HEK293 (cell line): ENCODE results near the gene CABP5.

Source experiments
- CTCF ChIA-PET: fragments of 350-600 bp; formaldehyde crosslinking; extraction: SDS; loops from one replicate; lab custom pipeline; 2021; ENCODE audit warnings: antibody characterized with exemption; lab: Yijun Ruan, JAX
- POLR2A ChIA-PET: fragments of 300-600 bp; formaldehyde crosslinking; extraction: SDS; loops from one replicate; lab custom pipeline; 2020; ENCODE audit warnings: antibody characterized with exemption, inconsistent platforms; lab: Yijun Ruan, JAX
- H3K27ac ChIP-seq: fragments of 200-500 bp; sonication (Bioruptor generic); 2 replicates; pipeline ENCODE4 v1.5.1; 2014; ENCODE audit warnings: low read depth, low read length, control low read depth, inconsistent platforms; ENCODE audit errors: extremely low read depth
- H3K36me3 ChIP-seq, 2 experiments: fragments of 200-500 bp in 1 of 2; sonication (Bioruptor generic) in 1 of 2; 1 replicate in 1 of 2; 2 replicates in 1 of 2; pipeline ENCODE4 v1.5.1; 2014 to 2017; ENCODE audit warnings: inconsistent platforms in 2 of 2, low read length in 2 of 2; ENCODE audit not compliant: control insufficient read depth in 2 of 2, insufficient read depth in 1 of 2
- H3K4me1 ChIP-seq: fragments of 200-500 bp; sonication (Bioruptor generic); 2 replicates; pipeline ENCODE4 v1.5.1; 2014; ENCODE audit warnings: mild to moderate bottlenecking, low read length, inconsistent platforms; ENCODE audit not compliant: control insufficient read depth, insufficient read depth
- H3K4me3 ChIP-seq: 2 replicates; pipeline ENCODE4 v1.5.1; 2011; ENCODE audit warnings: low read depth, mild to moderate bottlenecking, control low read depth, low read length, moderate library complexity
- H3K9me3 ChIP-seq: fragments of 200-500 bp; sonication (Bioruptor generic); 2 replicates; pipeline ENCODE4 v1.5.1; 2014; ENCODE audit warnings: low read depth, low read length, inconsistent platforms; ENCODE audit not compliant: control insufficient read depth, insufficient read depth
- FEZF1 ChIP-seq: fragments of 450-650 bp; formaldehyde crosslinking; IDR thresholded peaks from 2 replicates; pipeline ENCODE4 v1.5.1; 2016; ENCODE audit warnings: missing biosample characterization, missing genetic modification characterization
- HOXD13 ChIP-seq: sonication (generic); formaldehyde crosslinking; IDR thresholded peaks from 2 replicates; pipeline ENCODE4 v1.8.0; 2022; ENCODE audit warnings: missing genetic modification reagents, borderline replicate concordance
- KLF8 ChIP-seq: fragments of 450-650 bp; formaldehyde crosslinking; IDR thresholded peaks from 2 replicates; pipeline ENCODE4 v1.5.1; 2016; ENCODE audit warnings: missing biosample characterization, missing genetic modification characterization
- OSR2 ChIP-seq: fragments of 450-650 bp; formaldehyde crosslinking; IDR thresholded peaks from 2 replicates; pipeline ENCODE4 v1.5.1; 2016; ENCODE audit warnings: missing biosample characterization, missing genetic modification characterization
- PRDM1 ChIP-seq: fragments of 450-650 bp; formaldehyde crosslinking; IDR thresholded peaks from 2 replicates; pipeline ENCODE4; 2016; ENCODE audit warnings: missing biosample characterization, missing genetic modification characterization
- REPIN1 ChIP-seq: fragments of 450-650 bp; formaldehyde crosslinking; IDR thresholded peaks from 2 replicates; pipeline ENCODE4 v1.5.1; 2017; ENCODE audit warnings: missing biosample characterization, missing genetic modification characterization, low read depth
- SP7 ChIP-seq: fragments of 450-650 bp; formaldehyde crosslinking; IDR thresholded peaks from 2 replicates; pipeline ENCODE4 v1.5.1; 2016; ENCODE audit warnings: missing biosample characterization, missing genetic modification characterization
- TRIM28 ChIP-seq: IDR thresholded peaks from 2 replicates; pipeline ENCODE4 v1.6.1; 2011; ENCODE audit warnings: low read length, control low read depth, borderline replicate concordance
- ZBTB17 ChIP-seq: fragments of 450-650 bp; formaldehyde crosslinking; IDR thresholded peaks from 2 replicates; pipeline ENCODE4 v1.5.1; 2016; ENCODE audit warnings: missing biosample characterization, missing genetic modification characterization
- ZEB2 ChIP-seq: fragments of 450-650 bp; formaldehyde crosslinking; IDR thresholded peaks from 2 replicates; pipeline ENCODE4 v1.5.1; 2016; ENCODE audit warnings: missing biosample characterization, missing genetic modification characterization
- ZFHX2 ChIP-seq: fragments of 450-650 bp; formaldehyde crosslinking; conservative IDR thresholded peaks from 2 replicates; pipeline ENCODE4 v1.5.1; 2016; ENCODE audit warnings: missing biosample characterization, missing genetic modification characterization
- ZFP37 ChIP-seq: fragments of 450-650 bp; formaldehyde crosslinking; IDR thresholded peaks from 2 replicates; pipeline ENCODE4 v1.5.1; 2016; ENCODE audit warnings: missing biosample characterization, missing genetic modification characterization
- ZFP69B ChIP-seq: fragments of 450-650 bp; formaldehyde crosslinking; IDR thresholded peaks from 2 replicates; pipeline ENCODE4 v1.5.1; 2016; ENCODE audit warnings: missing biosample characterization, missing genetic modification characterization
- ZNF10 ChIP-seq: fragments of 450-650 bp; formaldehyde crosslinking; IDR thresholded peaks from 2 replicates; pipeline ENCODE4 v1.5.1; 2017; ENCODE audit warnings: missing biosample characterization, missing genetic modification characterization
- ZNF114 ChIP-seq: fragments of 450-650 bp; formaldehyde crosslinking; IDR thresholded peaks from 2 replicates; pipeline ENCODE4 v1.5.0; 2017; ENCODE audit warnings: missing biosample characterization, missing genetic modification characterization
- ZNF132 ChIP-seq: fragments of 450-650 bp; formaldehyde crosslinking; IDR thresholded peaks from 2 replicates; pipeline ENCODE4 v1.5.1; 2017; ENCODE audit warnings: missing biosample characterization, missing genetic modification characterization, borderline replicate concordance
- ZNF155 ChIP-seq: fragments of 450-650 bp; formaldehyde crosslinking; IDR thresholded peaks from 2 replicates; pipeline ENCODE4 v1.5.1; 2016; ENCODE audit warnings: missing biosample characterization, missing genetic modification characterization
- ZNF266 ChIP-seq: fragments of 450-650 bp; formaldehyde crosslinking; IDR thresholded peaks from 2 replicates; pipeline ENCODE4 v1.5.1; 2016; ENCODE audit warnings: missing biosample characterization, missing genetic modification characterization, low read depth
- ZNF335 ChIP-seq: fragments of 450-650 bp; formaldehyde crosslinking; conservative IDR thresholded peaks from 2 replicates; pipeline ENCODE4 v1.5.1; 2016; ENCODE audit warnings: missing biosample characterization, missing genetic modification characterization
- ZNF366 ChIP-seq: fragments of 450-650 bp; formaldehyde crosslinking; conservative IDR thresholded peaks from 2 replicates; pipeline ENCODE4 v1.5.1; 2016; ENCODE audit warnings: missing biosample characterization, missing genetic modification characterization
- ZNF394 ChIP-seq: fragments of 450-650 bp; formaldehyde crosslinking; IDR thresholded peaks from 2 replicates; pipeline ENCODE4 v1.5.1; 2016; ENCODE audit warnings: missing biosample characterization, missing genetic modification characterization, mild to moderate bottlenecking, moderate library complexity, borderline replicate concordance
- ZNF404 ChIP-seq: fragments of 450-650 bp; formaldehyde crosslinking; IDR thresholded peaks from 2 replicates; pipeline ENCODE4 v1.5.1; 2017; ENCODE audit warnings: missing biosample characterization, missing genetic modification characterization
- ZNF580 ChIP-seq: fragments of 450-650 bp; formaldehyde crosslinking; IDR thresholded peaks from 2 replicates; pipeline ENCODE4 v1.5.1; 2016; ENCODE audit warnings: missing biosample characterization, missing genetic modification characterization
- ZNF600 ChIP-seq: fragments of 450-650 bp; formaldehyde crosslinking; IDR thresholded peaks from 2 replicates; pipeline ENCODE4 v1.5.1; 2016; ENCODE audit warnings: missing biosample characterization, missing genetic modification characterization
- ZNF621 ChIP-seq: fragments of 450-650 bp; formaldehyde crosslinking; IDR thresholded peaks from 2 replicates; pipeline ENCODE4 v1.5.1; 2017; ENCODE audit warnings: missing biosample characterization, missing genetic modification characterization
- ZNF629 ChIP-seq: fragments of 450-650 bp; formaldehyde crosslinking; IDR thresholded peaks from 2 replicates; pipeline ENCODE4 v1.5.1; 2017; ENCODE audit warnings: missing biosample characterization, missing genetic modification characterization
- ZNF670 ChIP-seq: fragments of 450-650 bp; formaldehyde crosslinking; IDR thresholded peaks from 2 replicates; pipeline ENCODE4 v1.5.1; 2016; ENCODE audit warnings: missing biosample characterization, missing genetic modification characterization, low read depth
- ZNF843 ChIP-seq: fragments of 450-650 bp; formaldehyde crosslinking; IDR thresholded peaks from 2 replicates; pipeline ENCODE4 v1.5.1; 2016; ENCODE audit warnings: missing biosample characterization, missing genetic modification characterization
- ZSCAN5A ChIP-seq: fragments of 450-650 bp; formaldehyde crosslinking; IDR thresholded peaks from 2 replicates; pipeline ENCODE4 v1.5.1; 2016; ENCODE audit warnings: missing biosample characterization, missing genetic modification characterization
- TF ChIP-seq, protein P1 (sequence below): fragments of 450-650 bp; formaldehyde crosslinking; IDR thresholded peaks from 2 replicates; pipeline ENCODE4 v1.5.1; 2016; ENCODE audit warnings: missing biosample characterization, missing genetic modification characterization
- TF ChIP-seq, protein P2 (sequence below): sonication (generic); formaldehyde crosslinking; IDR thresholded peaks from 2 replicates; pipeline ENCODE4 v1.8.1; 2022; ENCODE audit warnings: mild to moderate bottlenecking, moderate library complexity, missing genetic modification reagents
- TF ChIP-seq, protein P3 (sequence below): fragments of 450-650 bp; formaldehyde crosslinking; IDR thresholded peaks from 2 replicates; pipeline ENCODE4 v1.5.1; 2017; ENCODE audit warnings: missing biosample characterization, missing genetic modification characterization

Gene CABP5

GRCh38 chr19:47996230-47996727 lies 47.6 kb downstream of the CABP5 start:
- TF ChIP-seq SP7 (tag by site-specific recombination) (no peak), ZNF404 (no peak), ZNF629 (tag by site-specific recombination) (no peak), ZNF155 (no peak), HOXD13 (CRISPR knock-in tag) (no peak), PRDM1 (tag by site-specific recombination) (no peak), ZNF114 (tag by site-specific recombination) (peak; percentile 91), ZFP37 (tag by site-specific recombination) (no peak), REPIN1 (tag by site-specific recombination) (no peak), ZBTB17 (tag by site-specific recombination) (peak; percentile 54; the same call in 1 of the 2 replicates), ZNF621 (tag by site-specific recombination) (no peak), ZNF600 (tag by site-specific recombination) (no peak), ZNF366 (tag by site-specific recombination) (peak; percentile 95)
- TF ChIP-seq, protein P1, sequence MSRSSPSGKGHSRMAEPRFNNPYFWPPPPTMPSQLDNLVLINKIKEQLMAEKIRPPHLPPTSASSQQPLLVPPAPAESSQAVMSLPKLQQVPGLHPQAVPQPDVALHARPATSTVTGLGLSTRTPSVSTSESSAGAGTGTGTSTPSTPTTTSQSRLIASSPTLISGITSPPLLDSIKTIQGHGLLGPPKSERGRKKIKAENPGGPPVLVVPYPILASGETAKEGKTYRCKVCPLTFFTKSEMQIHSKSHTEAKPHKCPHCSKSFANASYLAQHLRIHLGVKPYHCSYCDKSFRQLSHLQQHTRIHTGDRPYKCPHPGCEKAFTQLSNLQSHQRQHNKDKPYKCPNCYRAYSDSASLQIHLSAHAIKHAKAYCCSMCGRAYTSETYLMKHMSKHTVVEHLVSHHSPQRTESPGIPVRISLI (tag by site-specific recombination): no peak
- TF ChIP-seq, protein P2, sequence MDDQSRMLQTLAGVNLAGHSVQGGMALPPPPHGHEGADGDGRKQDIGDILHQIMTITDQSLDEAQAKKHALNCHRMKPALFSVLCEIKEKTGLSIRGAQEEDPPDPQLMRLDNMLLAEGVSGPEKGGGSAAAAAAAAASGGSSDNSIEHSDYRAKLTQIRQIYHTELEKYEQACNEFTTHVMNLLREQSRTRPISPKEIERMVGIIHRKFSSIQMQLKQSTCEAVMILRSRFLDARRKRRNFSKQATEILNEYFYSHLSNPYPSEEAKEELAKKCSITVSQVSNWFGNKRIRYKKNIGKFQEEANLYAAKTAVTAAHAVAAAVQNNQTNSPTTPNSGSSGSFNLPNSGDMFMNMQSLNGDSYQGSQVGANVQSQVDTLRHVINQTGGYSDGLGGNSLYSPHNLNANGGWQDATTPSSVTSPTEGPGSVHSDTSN (CRISPR knock-in tag): no peak
- TF ChIP-seq, protein P3, sequence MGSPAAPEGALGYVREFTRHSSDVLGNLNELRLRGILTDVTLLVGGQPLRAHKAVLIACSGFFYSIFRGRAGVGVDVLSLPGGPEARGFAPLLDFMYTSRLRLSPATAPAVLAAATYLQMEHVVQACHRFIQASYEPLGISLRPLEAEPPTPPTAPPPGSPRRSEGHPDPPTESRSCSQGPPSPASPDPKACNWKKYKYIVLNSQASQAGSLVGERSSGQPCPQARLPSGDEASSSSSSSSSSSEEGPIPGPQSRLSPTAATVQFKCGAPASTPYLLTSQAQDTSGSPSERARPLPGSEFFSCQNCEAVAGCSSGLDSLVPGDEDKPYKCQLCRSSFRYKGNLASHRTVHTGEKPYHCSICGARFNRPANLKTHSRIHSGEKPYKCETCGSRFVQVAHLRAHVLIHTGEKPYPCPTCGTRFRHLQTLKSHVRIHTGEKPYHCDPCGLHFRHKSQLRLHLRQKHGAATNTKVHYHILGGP (tag by site-specific recombination): 0 out of 2 replicates have a peak, but pooled peaks have one; percentile 26
- no peak overlapping the region for H3K27ac ChIP-seq
- peaks cover 15% of the 10 kb centered on the region for H3K4me1 ChIP-seq
- ChIA-PET POLR2A (no interaction called here), CTCF (interaction anchor here (2.5 kb wide), 1 partner anchor 34 kb away, joined by 16 read pairs; no protein-coding TSS in a partner anchor)
- H3K36me3 ChIP-seq: no peaks in the 10 kb centered on the region
- H3K9me3 ChIP-seq: peaks cover 2% of the 10 kb centered on the region; the same call in 1 of the 2 replicates
- no peak overlapping the region for H3K4me3 ChIP-seq

- H3K4me1 ChIP-seq: peaks cover 18% of the 10 kb centered on the region
- CTCF ChIA-PET: interaction anchor here (0.7 to 2.5 kb wide), 7 partner anchors 10 to 503 kb away, joined by 3 to 16 read pairs (median 4); partner anchors contain the start of gene PLA2G4C
- POLR2A ChIA-PET: interaction anchor here (0.8 to 1.7 kb wide), 3 partner anchors 13 to 109 kb away, joined by 3 to 7 read pairs (median 3); no protein-coding TSS in a partner anchor
- no peaks in the 10 kb centered on the region for H3K36me3 ChIP-seq
- peak within 1 kb of the TSS; percentile 85 for H3K27ac ChIP-seq
- H3K9me3 ChIP-seq: no peaks in the 10 kb centered on the region
- no peak within 1 kb of the TSS for H3K4me3 ChIP-seq
- TF ChIP-seq OSR2 (tag by site-specific recombination) (peak; percentile 63; the same call in 1 of the 2 replicates), ZNF266 (tag by site-specific recombination) (no peak), ZNF132 (no peak), ZNF10 (tag by site-specific recombination) (peak; percentile 89), ZNF670 (tag by site-specific recombination) (no peak), TRIM28 (0 out of 2 replicates have a peak, but pooled peaks have one; percentile 49), ZNF843 (tag by site-specific recombination) (peak; percentile 92), FEZF1 (tag by site-specific recombination) (peak; percentile 49; the same call in 1 of the 2 replicates), ZNF335 (tag by site-specific recombination) (0 out of 2 replicates have a peak, but pooled peaks have one; percentile 22), ZNF394 (tag by site-specific recombination) (peak; percentile 58; the same call in 1 of the 2 replicates), ZFHX2 (tag by site-specific recombination) (peak; percentile 81), ZNF580 (tag by site-specific recombination) (no peak), ZSCAN5A (tag by site-specific recombination) (no peak), ZEB2 (peak; percentile 86), KLF8 (tag by site-specific recombination) (peak; percentile 58; the same call in 1 of the 2 replicates), ZFP69B (tag by site-specific recombination) (peak; percentile 59; the same call in 1 of the 2 replicates)
Observed at GRCh38 chr19:47994209-47994802, 49.6 kb downstream of the CABP5 start, which contains the start of gene ELSPBP1. ELSPBP1 (plus strand) TSS chr19:47994632; CDS start chr19:48008668, 14,036 bp downstream.
